GM12891 (cell line): Measurements from ENCODE around the gene IQCE.

Experiments
- DNase-seq: peaks from one replicate; pipeline ENCODE4 v3.0.0; 2011; ENCODE audit warnings: low spot score; ENCODE audit not compliant: insufficient read length
- FAIRE-seq: peaks from 2 replicates; lab custom pipeline; 2011; peaks lifted over from hg19 to GRCh38; lab: Jason Lieb, UNC
- PAX5 ChIP-seq: IDR thresholded peaks from 2 replicates; pipeline ENCODE4 v1.6.1; 2011; ENCODE audit warnings: low read length, moderate library complexity, mild to moderate bottlenecking; ENCODE audit not compliant: insufficient read depth, severe bottlenecking
- POLR2A ChIP-seq: IDR thresholded peaks from 2 replicates; pipeline ENCODE4 v1.6.1; 2011; ENCODE audit warnings: low read depth, low read length, control low read depth
- POLR2AphosphoS5 ChIP-seq: IDR thresholded peaks from 2 replicates; pipeline ENCODE4 v1.6.1; 2011; ENCODE audit warnings: low read depth, low read length, control low read depth
- POU2F2 ChIP-seq: IDR thresholded peaks from 2 replicates; pipeline ENCODE4 v1.6.1; 2011; ENCODE audit warnings: low read depth, mild to moderate bottlenecking, control low read depth, low read length, moderate library complexity
- SPI1 ChIP-seq: IDR thresholded peaks from 2 replicates; pipeline ENCODE4 v1.6.1; 2011; ENCODE audit warnings: low read depth, low read length, control low read depth
- TAF1 ChIP-seq: IDR thresholded peaks from 2 replicates; pipeline ENCODE4 v1.6.1; 2011; ENCODE audit warnings: low read depth, low read length, control low read depth

IQCE gene

DNA sequence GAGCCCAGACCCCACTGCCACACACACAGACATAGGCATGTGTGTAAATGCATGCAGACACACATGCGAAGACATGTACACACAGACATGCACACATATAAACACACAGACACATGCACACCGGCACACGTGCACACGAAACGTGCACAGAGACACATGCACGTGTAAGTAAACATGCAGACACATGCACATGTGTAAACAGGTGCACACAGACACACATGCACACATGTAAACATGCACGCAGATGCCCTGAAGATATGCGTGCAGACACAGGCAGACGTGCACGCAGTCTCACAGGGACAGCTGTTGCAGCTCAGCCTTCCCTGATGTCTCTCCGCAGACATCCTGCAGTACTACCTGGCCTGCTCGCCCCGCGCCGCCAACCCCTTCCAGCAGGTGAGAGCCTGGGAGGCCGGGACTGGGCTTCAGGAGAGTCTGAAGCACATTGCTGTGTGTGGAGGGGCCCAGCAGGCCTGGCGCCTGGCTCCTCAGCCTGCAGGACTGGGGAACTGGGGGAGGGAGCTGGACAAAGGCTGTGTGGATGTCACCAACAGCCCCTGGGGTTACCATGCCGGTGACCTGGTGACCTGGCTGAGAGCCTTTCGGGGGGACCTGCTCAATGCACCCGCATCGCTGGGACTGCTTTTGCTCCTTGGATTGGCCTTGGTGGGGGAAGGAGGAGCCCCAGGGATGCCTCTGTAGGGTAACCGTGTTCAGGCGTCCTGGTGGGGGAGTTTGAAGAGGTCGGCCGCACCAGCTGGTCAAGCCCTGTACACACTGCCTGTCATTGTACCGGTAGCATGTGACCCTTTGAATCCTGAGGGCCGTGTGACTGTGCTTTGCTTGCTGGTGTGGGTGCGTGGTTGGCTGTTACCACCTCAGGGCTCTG, 93.3 kb downstream of the IQCE start:
- peak; percentile 75 for FAIRE-seq
- no peak for DNase-seq

GRCh38 chr7:2652736-2653060, 93.9 kb downstream of the IQCE start:
- DNase-seq (no peak), FAIRE-seq (no peak)
- TF ChIP-seq TAF1 (no peak), PAX5 (no peak), POLR2A (no peak)

More for the DNA sequence above, 93.3 kb downstream of the IQCE start:
- no peak for TF ChIP-seq POLR2AphosphoS5
- TF ChIP-seq POLR2A, result peak; percentile 16; the same call in 1 of the 2 replicates

DNA sequence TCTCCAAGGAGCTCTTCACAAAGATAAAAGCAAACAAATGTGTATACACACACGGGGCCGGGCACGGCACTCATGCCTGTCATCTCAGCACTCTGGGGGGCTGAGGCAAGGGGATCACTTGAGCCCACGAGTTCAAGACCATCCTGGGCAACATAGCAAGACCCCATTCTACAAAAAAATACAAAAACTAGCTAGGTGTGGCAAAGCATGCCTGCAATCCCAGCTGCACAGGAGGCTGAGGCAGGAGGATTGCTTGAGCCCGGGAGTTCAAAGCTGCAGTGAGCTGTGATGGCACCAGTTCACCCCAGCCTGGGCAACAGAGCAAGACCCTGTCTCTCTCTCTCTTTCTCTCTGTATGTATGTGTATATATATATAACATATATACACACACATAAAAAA, 95.3 kb downstream of the IQCE start:
- TF ChIP-seq TAF1 (no peak), POLR2A (no peak)
- no peak for FAIRE-seq
- no peak for DNase-seq

DNA sequence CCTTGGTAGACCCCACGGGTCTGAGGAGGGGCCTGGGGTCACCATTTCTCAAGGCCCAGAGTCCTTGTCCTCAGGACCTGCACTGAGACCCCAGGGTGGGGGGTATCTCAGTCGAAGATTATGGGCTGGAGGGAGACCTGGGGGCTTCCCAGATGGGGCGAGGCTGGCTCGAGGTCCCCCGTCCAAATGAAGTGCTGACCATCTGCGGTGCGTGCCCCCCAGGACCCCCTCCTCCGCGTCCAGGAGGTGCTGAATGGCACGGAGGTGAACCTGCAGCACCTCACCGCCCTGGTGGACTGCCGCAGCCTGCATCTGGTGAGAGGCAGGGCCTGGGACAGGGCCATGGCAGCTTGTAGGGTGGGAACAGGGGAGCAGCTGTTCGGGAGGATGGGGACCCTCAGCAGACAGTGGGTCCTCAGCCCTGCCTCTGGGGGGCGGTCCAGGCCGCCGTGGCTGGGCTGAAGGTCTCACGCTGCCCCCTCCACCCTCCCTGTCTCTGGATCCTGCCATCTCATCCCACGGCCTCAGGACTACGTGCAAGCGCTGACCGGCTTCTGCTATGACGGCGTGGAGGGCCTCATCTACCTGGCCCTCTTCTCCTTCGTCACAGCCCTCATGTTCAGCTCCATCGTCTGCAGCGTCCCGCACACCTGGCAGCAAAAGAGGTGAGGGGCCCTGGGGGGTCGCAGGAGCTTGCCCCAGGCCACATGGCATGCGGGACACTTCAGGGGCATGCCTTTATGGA, 97.3 kb downstream of the IQCE start:
- FAIRE-seq (no peak), DNase-seq (no peak)
- TF ChIP-seq SPI1 (no peak), POU2F2 (no peak), TAF1 (no peak), POLR2AphosphoS5 (no peak), PAX5 (no peak), POLR2A (no peak)

DNA sequence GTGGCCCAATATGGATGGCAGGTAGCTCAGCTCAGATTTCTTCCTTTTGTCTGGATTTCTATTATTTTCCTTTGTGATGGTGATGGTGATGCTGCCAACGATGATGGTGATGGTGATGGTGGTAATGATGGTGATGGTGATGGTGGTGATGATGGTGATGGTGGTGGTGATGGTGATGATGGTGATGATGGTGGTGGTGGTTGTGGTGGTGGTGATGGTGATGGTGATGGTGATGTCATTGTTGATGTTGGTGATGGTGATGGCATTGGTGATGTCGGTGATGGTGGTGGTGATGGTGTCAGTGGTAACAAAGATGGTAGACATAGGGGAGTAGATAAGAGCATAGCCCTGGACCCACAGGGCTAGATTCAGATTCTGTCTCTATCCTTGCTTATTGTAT, 98.4 kb downstream of the IQCE start:
- DNase-seq (no peak), FAIRE-seq (peak; percentile 68)
- TF ChIP-seq PAX5 (no peak), POU2F2 (no peak), POLR2A (no peak), SPI1 (no peak), POLR2AphosphoS5 (no peak), TAF1 (no peak)

- TF ChIP-seq POLR2A, result no peak
- no peak for TF ChIP-seq TAF1
- no peak for TF ChIP-seq PAX5
- no peak for TF ChIP-seq POU2F2
- TF ChIP-seq SPI1, result no peak
- no peak for TF ChIP-seq POLR2AphosphoS5
- FAIRE-seq (no peak), DNase-seq (no peak)
These were observed 99.3 kb downstream of the IQCE start for GRCh38 chr7:2657920-2658671.

GRCh38 chr7:2658941-2659340, 100.2 kb downstream of the IQCE start:
- no peak for TF ChIP-seq PAX5
- TF ChIP-seq POLR2AphosphoS5, result no peak
- TF ChIP-seq POU2F2, result no peak
- no peak for TF ChIP-seq POLR2A
- no peak for TF ChIP-seq SPI1
- TF ChIP-seq TAF1, result no peak
- no peak for FAIRE-seq
- no peak for DNase-seq

DNA sequence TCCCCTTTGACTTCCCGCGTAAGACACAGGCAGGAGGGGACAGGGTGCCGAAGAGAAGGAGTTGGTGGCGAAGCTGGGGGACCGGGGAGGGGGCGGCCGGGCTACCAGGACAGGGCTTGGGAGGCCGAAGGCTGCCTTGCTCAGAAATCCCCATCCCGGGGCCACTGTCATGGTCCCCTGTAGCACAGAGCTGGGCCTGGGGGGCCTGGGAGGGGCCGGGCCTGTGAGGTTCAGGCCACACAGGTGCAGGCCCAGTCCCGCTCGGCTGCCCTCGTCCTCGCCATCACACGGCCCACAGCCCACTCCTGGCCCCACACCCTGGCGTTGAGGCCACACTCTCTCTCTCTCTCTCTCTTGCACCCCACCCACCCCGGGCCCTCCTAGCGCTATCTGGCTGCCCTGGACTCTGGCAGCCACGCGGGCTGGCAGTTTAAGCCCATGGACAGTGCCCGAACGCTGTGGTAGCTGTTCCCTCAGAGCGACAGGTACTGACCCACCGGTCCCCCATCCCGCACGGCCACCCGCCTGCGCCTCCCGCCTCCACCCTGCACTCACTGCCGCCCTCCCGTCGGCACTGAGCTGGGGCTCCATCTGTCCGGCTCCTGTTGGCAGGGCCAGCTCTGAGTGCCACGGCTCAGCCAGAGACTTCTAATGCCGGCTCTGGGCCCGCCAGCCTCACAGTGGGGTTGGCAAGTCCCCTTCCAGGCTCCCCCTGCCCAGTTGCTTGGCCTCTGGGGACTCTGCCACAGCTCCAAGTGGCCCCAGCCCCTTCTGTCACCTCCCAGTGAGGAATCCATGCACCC, 101.0 kb downstream of the IQCE start:
- DNase-seq, result no peak
- FAIRE-seq, result no peak
- TF ChIP-seq TAF1, result no peak
- TF ChIP-seq PAX5, result no peak
- no peak for TF ChIP-seq POU2F2
- no peak for TF ChIP-seq POLR2A
- TF ChIP-seq POLR2AphosphoS5, result no peak
- no peak for TF ChIP-seq SPI1
